ENCODE measurements around the gene CAMK4.

Gene CAMK4

GRCh38 chr5:111469293-111469896 is 245.2 kb downstream of the CAMK4 start:
- H3K4me3 ChIP-seq (ENCODE audit: low read length), result no peak overlapping the region
- no peaks in the 10 kb centered on the region for H3K36me3 ChIP-seq (ENCODE audit: insufficient read depth, low read length)
- no peak overlapping the region for H3K9ac ChIP-seq (ENCODE audit: low read depth, low read length)
- H3K27ac ChIP-seq (ENCODE audit: low read depth, low read length), result no peak overlapping the region
- 92% methylated on average over 2 of the region's 2 CpGs for WGBS
- no peaks in the 10 kb centered on the region for H3K4me1 ChIP-seq (ENCODE audit: insufficient read depth, low read length)
- H3K9me3 ChIP-seq (ENCODE audit: insufficient read depth, low read depth, low read length), result no peaks in the 10 kb centered on the region
- H3K27me3 ChIP-seq (ENCODE audit: insufficient read depth, low read length), result no peaks in the 10 kb centered on the region

- Histone ChIP-seq H3K9me3 (ENCODE audit: insufficient read depth, low read depth, low read length) (no peaks in the 10 kb centered on the region), H3K4me3 (ENCODE audit: low read length) (no peak overlapping the region), H3K9ac (ENCODE audit: low read depth, low read length) (no peak overlapping the region), H3K4me1 (ENCODE audit: insufficient read depth, low read length) (no peaks in the 10 kb centered on the region), H3K27me3 (ENCODE audit: insufficient read depth, low read length) (no peaks in the 10 kb centered on the region), H3K36me3 (ENCODE audit: insufficient read depth, low read length) (no peaks in the 10 kb centered on the region), H3K27ac (ENCODE audit: low read depth, low read length) (no peak overlapping the region)
- WGBS, result 66% methylated on average over 2 of the region's 2 CpGs
Measured at GRCh38 chr5:111469903-111470302, 245.7 kb downstream of the CAMK4 start.

- WGBS, result 92% methylated on average over 3 of the region's 3 CpGs
- H3K27ac ChIP-seq (ENCODE audit: low read depth, low read length), result no peak overlapping the region
- H3K9ac ChIP-seq (ENCODE audit: low read depth, low read length), result no peak overlapping the region
- no peaks in the 10 kb centered on the region for H3K4me1 ChIP-seq (ENCODE audit: insufficient read depth, low read length)
- no peaks in the 10 kb centered on the region for H3K9me3 ChIP-seq (ENCODE audit: insufficient read depth, low read depth, low read length)
- no peaks in the 10 kb centered on the region for H3K36me3 ChIP-seq (ENCODE audit: insufficient read depth, low read length)
- H3K4me3 ChIP-seq (ENCODE audit: low read length), result no peak overlapping the region
- no peaks in the 10 kb centered on the region for H3K27me3 ChIP-seq (ENCODE audit: insufficient read depth, low read length)
Measured at GRCh38 chr5:111472096-111472495, 247.9 kb downstream of the CAMK4 start.

GRCh38 chr5:111472579-111472978 is 248.4 kb downstream of the CAMK4 start:
- no peaks in the 10 kb centered on the region for H3K27me3 ChIP-seq (ENCODE audit: insufficient read depth, low read length)
- no peak overlapping the region for H3K27ac ChIP-seq (ENCODE audit: low read depth, low read length)
- H3K9ac ChIP-seq (ENCODE audit: low read depth, low read length), result no peak overlapping the region
- no peaks in the 10 kb centered on the region for H3K36me3 ChIP-seq (ENCODE audit: insufficient read depth, low read length)
- no peaks in the 10 kb centered on the region for H3K9me3 ChIP-seq (ENCODE audit: insufficient read depth, low read depth, low read length)
- no peaks in the 10 kb centered on the region for H3K4me1 ChIP-seq (ENCODE audit: insufficient read depth, low read length)
- 91% methylated on average over 3 of the region's 3 CpGs for WGBS
- no peak overlapping the region for H3K4me3 ChIP-seq (ENCODE audit: low read length)

GRCh38 chr5:111478266-111478665 is 254.1 kb downstream of the CAMK4 start:
- Histone ChIP-seq H3K9me3 (ENCODE audit: insufficient read depth, low read depth, low read length) (no peaks in the 10 kb centered on the region), H3K27me3 (ENCODE audit: insufficient read depth, low read length) (no peaks in the 10 kb centered on the region)

GRCh38 chr5:111478898-111479297 is 254.7 kb downstream of the CAMK4 start:
- Histone ChIP-seq H3K9me3 (ENCODE audit: insufficient read depth, low read depth, low read length) (no peaks in the 10 kb centered on the region), H3K4me1 (ENCODE audit: insufficient read depth, low read length) (no peaks in the 10 kb centered on the region), H3K36me3 (ENCODE audit: insufficient read depth, low read length) (no peaks in the 10 kb centered on the region), H3K9ac (ENCODE audit: low read depth, low read length) (no peak overlapping the region), H3K4me3 (ENCODE audit: low read length) (no peak overlapping the region), H3K27ac (ENCODE audit: low read depth, low read length) (no peak overlapping the region), H3K27me3 (ENCODE audit: insufficient read depth, low read length) (no peaks in the 10 kb centered on the region)
- WGBS, result 90% methylated on average over 1 of the region's 2 CpGs

More at GRCh38 chr5:111478266-111478665, 254.1 kb downstream of the CAMK4 start:
- H3K4me3 ChIP-seq (ENCODE audit: low read length), result no peak overlapping the region
- no peak overlapping the region for H3K27ac ChIP-seq (ENCODE audit: low read depth, low read length)
- H3K4me1 ChIP-seq (ENCODE audit: insufficient read depth, low read length), result no peaks in the 10 kb centered on the region
- H3K36me3 ChIP-seq (ENCODE audit: insufficient read depth, low read length), result no peaks in the 10 kb centered on the region
- no peak overlapping the region for H3K9ac ChIP-seq (ENCODE audit: low read depth, low read length)
- WGBS, result no CpG with 5 or more reads among the region's 1 CpG

GRCh38 chr5:111480346-111480745 is 256.2 kb downstream of the CAMK4 start:
- H3K4me1 ChIP-seq (ENCODE audit: insufficient read depth, low read length), result no peaks in the 10 kb centered on the region
- H3K9ac ChIP-seq (ENCODE audit: low read depth, low read length), result no peak overlapping the region
- no peak overlapping the region for H3K4me3 ChIP-seq (ENCODE audit: low read length)
- H3K27ac ChIP-seq (ENCODE audit: low read depth, low read length), result no peak overlapping the region
- H3K9me3 ChIP-seq (ENCODE audit: insufficient read depth, low read depth, low read length), result no peaks in the 10 kb centered on the region
- WGBS, result 75% methylated on average over 3 of the region's 4 CpGs
- no peaks in the 10 kb centered on the region for H3K36me3 ChIP-seq (ENCODE audit: insufficient read depth, low read length)
- H3K27me3 ChIP-seq (ENCODE audit: insufficient read depth, low read length), result no peaks in the 10 kb centered on the region

GRCh38 chr5:111486055-111486454 is 261.9 kb downstream of the CAMK4 start:
- Histone ChIP-seq H3K27ac (ENCODE audit: low read depth, low read length) (no peak overlapping the region), H3K9me3 (ENCODE audit: insufficient read depth, low read depth, low read length) (no peaks in the 10 kb centered on the region), H3K9ac (ENCODE audit: low read depth, low read length) (no peak overlapping the region), H3K36me3 (ENCODE audit: insufficient read depth, low read length) (no peaks in the 10 kb centered on the region), H3K4me3 (ENCODE audit: low read length) (no peak overlapping the region), H3K4me1 (ENCODE audit: insufficient read depth, low read length) (no peaks in the 10 kb centered on the region), H3K27me3 (ENCODE audit: insufficient read depth, low read length) (no peaks in the 10 kb centered on the region)
- 100% methylated on average over 2 of the region's 2 CpGs for WGBS

- Histone ChIP-seq H3K9ac (ENCODE audit: low read depth, low read length) (no peak overlapping the region), H3K27me3 (ENCODE audit: insufficient read depth, low read length) (no peaks in the 10 kb centered on the region), H3K36me3 (ENCODE audit: insufficient read depth, low read length) (no peaks in the 10 kb centered on the region), H3K27ac (ENCODE audit: low read depth, low read length) (no peak overlapping the region), H3K4me1 (ENCODE audit: insufficient read depth, low read length) (0 out of 2 replicates have a peak, but pooled peaks cover 8% of the 10 kb centered on the region), H3K4me3 (ENCODE audit: low read length) (no peak overlapping the region), H3K9me3 (ENCODE audit: insufficient read depth, low read depth, low read length) (no peaks in the 10 kb centered on the region)
Measured at GRCh38 chr5:111486926-111487325, 262.7 kb downstream of the CAMK4 start.

- no peak overlapping the region for H3K9ac ChIP-seq (ENCODE audit: low read depth, low read length)
- no peak overlapping the region for H3K27ac ChIP-seq (ENCODE audit: low read depth, low read length)
- no peaks in the 10 kb centered on the region for H3K9me3 ChIP-seq (ENCODE audit: insufficient read depth, low read depth, low read length)
- H3K4me1 ChIP-seq (ENCODE audit: insufficient read depth, low read length), result 0 out of 2 replicates have a peak, but pooled peaks cover 8% of the 10 kb centered on the region
- H3K27me3 ChIP-seq (ENCODE audit: insufficient read depth, low read length), result no peaks in the 10 kb centered on the region
- no peaks in the 10 kb centered on the region for H3K36me3 ChIP-seq (ENCODE audit: insufficient read depth, low read length)
- no peak overlapping the region for H3K4me3 ChIP-seq (ENCODE audit: low read length)
Measured at GRCh38 chr5:111488353-111488752, 264.2 kb downstream of the CAMK4 start.

- H3K36me3 ChIP-seq (ENCODE audit: insufficient read depth, low read length), result peaks cover 41% of the 10 kb centered on the region
- H3K27ac ChIP-seq (ENCODE audit: low read depth, low read length), result no peak overlapping the region
- H3K9me3 ChIP-seq (ENCODE audit: insufficient read depth, low read depth, low read length), result no peaks in the 10 kb centered on the region
- H3K27me3 ChIP-seq (ENCODE audit: insufficient read depth, low read length), result no peaks in the 10 kb centered on the region
- H3K9ac ChIP-seq (ENCODE audit: low read depth, low read length), result no peak overlapping the region
- no peak overlapping the region for H3K4me3 ChIP-seq (ENCODE audit: low read length)
- 98% methylated on average over 2 of the region's 2 CpGs for WGBS
- H3K4me1 ChIP-seq (ENCODE audit: insufficient read depth, low read length), result 0 out of 2 replicates have a peak, but pooled peaks cover 8% of the 10 kb centered on the region
Measured at GRCh38 chr5:111493031-111493430, 268.8 kb downstream of the CAMK4 start.
